ENCODE data around the gene PCSK6.
"Not testable (repeated sequence)": the region's sequence is repeated elsewhere in the genome, so short reads cannot be mapped to it uniquely, and the experiment has no call there.

The PCSK6 gene

GRCh38 chr15:101361418-101361817, 128.1 kb downstream of the PCSK6 start:
- no peak for DNase-seq (ENCODE audit: low read depth in 1 of 2, low spot score in 1 of 2)

- DNase-seq (ENCODE audit: low read depth in 1 of 2, low spot score in 1 of 2) = no peak
Observed at GRCh38 chr15:101359365-101359947, 130.1 kb downstream of the PCSK6 start.

GRCh38 chr15:101358895-101359294, 130.6 kb downstream of the PCSK6 start:
- DNase-seq (ENCODE audit: low read depth in 1 of 2, low spot score in 1 of 2) = no peak

- DNase-seq (ENCODE audit: low read depth in 1 of 2, low spot score in 1 of 2) = no peak
Observed at GRCh38 chr15:101357885-101358284, 131.6 kb downstream of the PCSK6 start.

- no peak for DNase-seq (ENCODE audit: low read depth in 1 of 2, low spot score in 1 of 2)
Observed at GRCh38 chr15:101357333-101357732, 132.2 kb downstream of the PCSK6 start.

- DNase-seq (ENCODE audit: low read depth in 1 of 2, low spot score in 1 of 2) = not testable (repeated sequence)
Observed at GRCh38 chr15:101356512-101357172, 132.9 kb downstream of the PCSK6 start.

GRCh38 chr15:101355678-101356464, 133.6 kb downstream of the PCSK6 start:
- DNase-seq (ENCODE audit: low read depth in 1 of 2, low spot score in 1 of 2) = no peak

GRCh38 chr15:101354891-101355623, 134.4 kb downstream of the PCSK6 start:
- DNase-seq (ENCODE audit: low read depth in 1 of 2, low spot score in 1 of 2) = no peak

- no peak for DNase-seq (ENCODE audit: low read depth in 1 of 2, low spot score in 1 of 2)
Observed at GRCh38 chr15:101353240-101353639, 136.3 kb downstream of the PCSK6 start.

- no peak for DNase-seq (ENCODE audit: low read depth in 1 of 2, low spot score in 1 of 2)
Observed at GRCh38 chr15:101351736-101352135, 137.8 kb downstream of the PCSK6 start.

GRCh38 chr15:101349047-101349951, 140.2 kb downstream of the PCSK6 start:
- DNase-seq (ENCODE audit: low read depth in 1 of 2, low spot score in 1 of 2) = no peak

- no peak for DNase-seq (ENCODE audit: low read depth in 1 of 2, low spot score in 1 of 2)
Observed at GRCh38 chr15:101348643-101349042, 140.9 kb downstream of the PCSK6 start.

GRCh38 chr15:101348015-101348414, 141.5 kb downstream of the PCSK6 start:
- no peak for DNase-seq (ENCODE audit: low read depth in 1 of 2, low spot score in 1 of 2)

GRCh38 chr15:101347454-101347853, 142.1 kb downstream of the PCSK6 start:
- no peak for DNase-seq (ENCODE audit: low read depth in 1 of 2, low spot score in 1 of 2)

- no peak for DNase-seq (ENCODE audit: low read depth in 1 of 2, low spot score in 1 of 2)
Observed at GRCh38 chr15:101346928-101347327, 142.6 kb downstream of the PCSK6 start.

GRCh38 chr15:101342056-101342455, 147.5 kb downstream of the PCSK6 start:
- no peak for DNase-seq (ENCODE audit: low read depth in 1 of 2, low spot score in 1 of 2)

GRCh38 chr15:101338502-101339057, 150.9 kb downstream of the PCSK6 start:
- no peak for DNase-seq (ENCODE audit: low read depth in 1 of 2, low spot score in 1 of 2)

GRCh38 chr15:101337976-101338375, 151.5 kb downstream of the PCSK6 start:
- no peak for DNase-seq (ENCODE audit: low read depth in 1 of 2, low spot score in 1 of 2)

GRCh38 chr15:101333907-101334789, 155.4 kb downstream of the PCSK6 start:
- DNase-seq (ENCODE audit: low read depth in 1 of 2, low spot score in 1 of 2) = peak in 1 of 2 donors; percentile 40

Measured in activated T-helper 1 cell treated with anti-CD3 and anti-CD28 coated beads, Interleukin-2, amount 50 U/mL, for 16 hours (primary cell).